ENCODE results near the gene DOCK7.

GRCh38 chr1:62444701-62445100, 243.5 kb downstream of the DOCK7 start:
- TF ChIP-seq POLR2A (IDR thresholded peaks at IDR 0.05) (no peak), CTCF (IDR thresholded peaks at IDR 0.05) (no peak)

Measured in body of pancreas (tissue), 4 donors.